HG03025 (cell line): ENCODE measurements around the gene AKAP3.

Experiments
- ATAC-seq: cut with Tn5 transposase; IDR thresholded peaks from one replicate; pipeline ENCODE4 v1.9.1; 2021; ENCODE audit warnings: mild to moderate bottlenecking, moderate library complexity; ENCODE audit not compliant: unreplicated experiment, low FRiP score

AKAP3 gene

DNA sequence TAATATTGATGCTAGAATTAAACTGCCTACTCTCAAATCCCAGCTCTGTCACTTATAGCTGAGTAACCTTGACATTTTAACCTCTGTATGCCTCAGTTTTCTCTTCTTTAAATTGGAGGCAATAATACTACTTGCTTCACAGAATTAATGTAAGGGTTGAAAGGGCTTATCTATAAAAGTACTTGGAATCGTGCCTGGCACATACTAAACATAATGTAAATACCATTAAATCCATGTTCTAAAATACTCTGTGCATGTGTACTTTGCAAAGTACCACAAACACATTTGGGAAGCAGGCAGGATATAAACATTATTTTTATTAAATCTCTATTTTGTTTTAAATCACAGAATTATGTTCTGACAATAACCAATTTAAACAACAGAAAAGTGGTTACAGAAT lies 44.9 kb downstream of the AKAP3 start:
- no peak for ATAC-seq

DNA sequence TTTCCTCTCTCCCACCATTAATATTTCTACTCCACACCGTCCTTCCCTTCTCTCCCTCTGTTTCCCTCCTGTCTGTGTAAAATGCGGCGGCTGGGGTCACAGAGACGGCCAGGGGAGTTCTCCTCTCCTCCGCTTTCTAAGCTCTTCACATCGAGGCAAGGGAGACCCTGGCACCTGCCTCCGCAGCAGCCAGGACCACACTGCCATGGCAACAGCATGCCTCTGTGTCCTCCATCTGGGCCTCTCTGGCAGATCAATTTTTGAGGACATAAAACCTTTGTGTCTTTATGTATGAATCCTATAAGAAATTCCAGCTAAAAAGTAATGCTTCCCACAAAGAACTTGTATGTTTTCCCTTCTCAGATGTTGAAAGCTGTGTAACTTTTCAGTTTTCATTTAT lies 45.4 kb downstream of the AKAP3 start:
- no peak for ATAC-seq

DNA sequence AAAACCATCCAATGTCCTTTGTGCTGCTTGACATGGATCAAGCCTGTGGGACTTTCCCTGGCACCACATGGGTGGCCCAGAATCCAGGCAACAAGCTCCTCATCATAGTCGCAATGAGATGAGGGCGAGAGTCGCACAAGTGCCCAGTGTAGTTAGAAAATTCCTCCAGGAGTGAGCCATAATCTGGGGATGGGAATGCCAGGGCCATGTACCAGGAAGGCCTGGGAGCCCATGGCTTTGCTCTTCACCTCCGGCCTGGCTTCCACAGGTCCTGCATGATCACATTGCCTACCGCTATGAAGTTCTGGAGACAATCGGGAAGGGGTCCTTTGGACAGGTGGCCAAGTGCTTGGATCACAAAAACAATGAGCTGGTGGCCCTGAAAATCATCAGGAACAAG lies 53.0 kb downstream of the AKAP3 start:
- no peak for ATAC-seq

DNA sequence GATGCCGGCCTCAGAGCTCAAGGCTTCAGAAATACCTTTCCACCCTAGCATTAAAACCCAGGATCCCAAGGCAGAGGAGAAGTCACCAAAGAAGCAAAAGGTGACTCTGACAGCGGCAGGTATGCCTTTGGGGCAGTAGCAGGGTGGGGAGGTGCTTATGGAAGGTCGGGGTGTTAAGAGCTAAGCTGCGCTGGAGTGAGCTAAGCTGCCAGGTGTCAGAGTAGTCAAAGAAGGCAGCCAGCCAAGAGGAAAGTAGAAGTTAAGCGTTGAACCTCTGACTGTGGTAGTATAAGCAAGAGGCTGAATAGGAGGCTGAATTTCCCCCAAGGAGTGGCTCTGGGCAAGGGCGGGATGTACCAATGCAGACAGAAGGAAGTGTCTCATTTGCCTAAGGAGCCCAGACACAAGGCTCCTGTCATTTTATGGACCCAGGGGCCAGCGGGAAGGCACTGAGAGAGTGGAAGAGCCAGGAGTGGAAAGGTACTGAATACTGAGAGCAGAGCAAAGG lies 57.6 kb downstream of the AKAP3 start:
- ATAC-seq = no peak

DNA sequence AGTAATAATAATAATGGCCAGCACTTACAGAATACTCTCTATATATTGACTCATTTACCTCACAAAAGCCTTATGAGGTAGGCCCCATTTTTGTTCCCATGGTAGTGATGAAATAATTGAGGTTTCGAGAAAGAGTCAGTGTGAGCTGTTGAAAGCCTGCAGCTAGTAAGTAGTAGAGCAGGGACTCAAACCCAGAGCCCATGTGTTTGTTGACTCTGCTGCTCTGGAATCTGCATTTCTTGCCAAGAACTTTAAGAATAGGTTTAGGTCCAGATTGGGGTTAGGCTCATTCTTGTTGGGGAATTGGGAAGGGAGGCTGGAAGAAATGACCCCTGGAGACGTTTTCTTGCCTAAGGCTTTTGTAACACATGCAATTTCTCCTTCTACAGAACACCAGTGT lies 58.9 kb downstream of the AKAP3 start:
- ATAC-seq = no peak

DNA sequence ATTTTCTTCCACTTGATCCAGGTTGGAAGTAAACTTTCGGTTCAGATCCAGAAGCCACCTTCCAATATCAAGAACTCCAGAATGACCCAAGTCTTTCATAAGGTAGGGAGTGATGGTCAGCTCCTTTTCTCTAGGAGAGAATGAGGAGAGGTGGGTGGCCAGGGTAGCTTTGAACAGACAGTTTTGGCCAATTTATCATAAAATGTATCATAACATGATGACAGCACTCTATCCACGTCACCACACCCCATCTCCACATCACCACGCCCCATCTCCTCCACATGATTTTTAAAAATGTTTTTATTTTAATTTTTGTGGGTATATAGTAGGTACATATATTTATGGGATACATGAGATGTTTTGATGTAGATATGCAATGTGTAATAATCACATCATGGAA lies 59.9 kb downstream of the AKAP3 start:
- no peak for ATAC-seq

DNA sequence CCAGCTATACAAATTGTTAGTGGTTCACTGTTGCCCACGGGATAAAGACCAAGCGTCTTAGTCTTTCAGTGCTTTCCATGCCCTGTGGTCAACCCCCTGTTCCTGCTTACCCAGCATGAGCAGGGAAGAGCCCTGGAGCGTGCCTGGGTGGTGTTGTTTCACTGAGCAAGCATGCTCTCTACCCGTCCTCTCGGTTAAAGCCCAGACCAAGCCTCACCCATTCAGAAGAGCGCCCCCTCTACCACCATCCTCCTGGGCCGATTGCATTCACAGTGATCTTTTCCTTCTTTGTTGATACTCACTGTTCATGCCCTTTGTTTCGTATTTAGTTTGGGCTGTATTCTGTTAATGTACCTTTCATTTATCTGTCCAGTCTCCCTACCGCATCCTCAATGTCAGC lies 61.7 kb downstream of the AKAP3 start:
- ATAC-seq = no peak

DNA sequence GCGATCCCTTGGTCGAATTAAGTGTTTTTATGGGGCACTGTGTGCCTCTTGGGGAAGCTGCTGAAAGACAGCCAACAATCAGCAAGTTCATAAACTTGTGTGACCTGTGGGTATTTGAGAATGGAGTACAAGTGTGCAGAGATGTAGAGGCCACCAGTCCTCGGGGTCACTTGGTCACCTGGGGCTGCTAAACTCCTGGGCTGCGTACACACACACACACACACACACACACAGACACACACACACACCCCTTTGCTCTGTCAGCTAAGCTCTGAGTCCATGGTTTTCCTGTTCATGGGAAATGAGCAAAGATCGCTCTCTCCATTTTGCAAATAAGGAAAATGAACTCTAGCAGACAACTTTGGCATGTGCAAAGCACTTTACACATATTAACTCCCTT lies 62.4 kb downstream of the AKAP3 start:
- ATAC-seq = no peak

DNA sequence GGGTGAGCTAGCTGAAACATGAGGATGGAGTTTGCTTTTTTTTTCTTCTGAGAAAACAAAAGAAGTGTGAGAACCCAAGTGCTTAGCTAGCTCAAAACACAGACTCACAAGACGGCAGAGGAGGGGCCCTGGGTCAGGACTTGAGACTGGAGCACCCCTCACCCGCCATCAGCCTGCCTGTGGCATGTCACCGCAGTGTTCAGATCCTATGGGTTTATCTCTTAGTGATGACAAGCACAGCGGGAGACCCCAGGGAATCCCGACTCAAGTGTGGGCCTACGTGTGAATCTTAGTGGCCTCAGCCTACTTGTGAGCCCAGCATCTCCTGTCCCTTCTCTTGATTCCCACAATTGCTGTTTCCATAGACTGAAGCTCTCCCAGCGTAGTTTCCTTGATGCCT lies 64.0 kb downstream of the AKAP3 start:
- ATAC-seq = no peak

DNA sequence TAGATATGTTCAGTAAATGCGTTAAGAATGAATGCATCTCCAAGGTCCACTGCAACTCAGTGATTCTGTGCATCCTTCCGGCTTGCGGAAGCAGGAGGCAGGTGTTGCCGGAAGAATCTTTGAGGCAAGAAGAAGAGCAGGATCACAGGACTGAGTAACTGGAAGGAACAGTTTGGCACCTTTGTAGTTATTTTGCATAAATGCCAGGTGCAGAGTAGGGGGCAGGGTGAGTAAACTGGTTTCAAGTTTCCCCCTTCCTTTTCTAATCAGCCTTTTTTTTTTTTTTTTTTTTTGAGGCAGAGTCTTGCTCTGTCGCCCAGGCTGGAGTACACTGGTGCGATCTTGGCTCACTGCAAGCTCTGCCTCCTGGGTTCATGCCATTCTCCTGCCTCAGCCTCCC lies 64.6 kb downstream of the AKAP3 start:
- no peak for ATAC-seq

DNA sequence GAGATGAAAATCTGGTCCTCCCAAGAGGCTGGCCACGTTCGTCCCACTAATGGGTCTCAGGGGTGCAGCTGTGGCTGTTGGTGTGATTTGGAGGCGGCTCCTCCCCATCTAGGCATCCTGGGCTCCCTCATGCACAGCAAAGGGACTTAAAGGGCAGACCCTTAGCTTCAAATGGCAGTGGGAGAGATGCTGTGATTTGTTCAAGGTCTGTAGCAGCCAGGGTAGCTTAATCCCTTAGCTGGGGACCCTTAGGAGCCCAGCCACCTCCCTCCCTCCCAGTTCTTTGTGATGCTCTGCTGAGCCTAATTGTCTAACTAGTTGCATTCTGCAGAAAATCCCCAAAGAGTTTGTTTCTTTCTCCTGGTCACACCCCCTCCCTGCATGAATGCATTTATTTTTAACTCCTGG lies 68.6 kb downstream of the AKAP3 start:
- no peak for ATAC-seq

DNA sequence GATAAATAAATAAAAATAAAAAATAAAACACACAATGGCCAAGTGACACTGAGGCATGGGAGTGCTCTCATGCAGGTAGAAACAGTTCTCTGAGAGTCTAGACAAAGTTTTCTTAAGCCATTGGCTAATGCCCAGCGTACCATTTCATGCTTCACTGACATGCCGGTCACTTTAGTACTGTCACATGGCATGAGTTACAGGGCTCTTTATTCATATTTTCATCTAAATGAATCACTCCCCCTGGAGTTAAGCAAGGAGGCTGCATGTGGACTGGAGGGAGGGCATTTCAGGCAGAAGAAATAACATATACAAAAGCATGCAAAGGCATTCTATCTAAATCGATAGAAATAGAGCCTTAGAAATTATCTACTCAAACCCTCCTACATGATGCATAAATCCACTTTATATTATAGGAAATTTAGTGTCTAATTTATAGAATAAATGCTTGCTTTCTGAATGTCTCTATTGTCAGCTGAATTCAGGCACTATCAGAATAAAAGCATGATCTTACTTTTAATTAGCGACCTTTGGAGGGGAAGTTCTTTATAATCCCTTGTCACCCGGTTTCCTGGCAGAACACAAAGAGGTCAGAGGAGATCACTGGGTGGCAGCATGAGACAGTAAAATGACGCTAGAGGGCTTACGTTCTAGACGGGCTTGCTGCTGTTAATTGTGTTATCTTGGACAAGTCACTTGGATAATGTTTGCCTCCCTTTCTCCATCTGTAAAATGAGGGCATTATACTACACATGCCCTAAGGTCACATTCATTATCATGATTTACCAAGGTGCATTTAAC lies 69.3 kb downstream of the AKAP3 start:
- ATAC-seq = no peak

DNA sequence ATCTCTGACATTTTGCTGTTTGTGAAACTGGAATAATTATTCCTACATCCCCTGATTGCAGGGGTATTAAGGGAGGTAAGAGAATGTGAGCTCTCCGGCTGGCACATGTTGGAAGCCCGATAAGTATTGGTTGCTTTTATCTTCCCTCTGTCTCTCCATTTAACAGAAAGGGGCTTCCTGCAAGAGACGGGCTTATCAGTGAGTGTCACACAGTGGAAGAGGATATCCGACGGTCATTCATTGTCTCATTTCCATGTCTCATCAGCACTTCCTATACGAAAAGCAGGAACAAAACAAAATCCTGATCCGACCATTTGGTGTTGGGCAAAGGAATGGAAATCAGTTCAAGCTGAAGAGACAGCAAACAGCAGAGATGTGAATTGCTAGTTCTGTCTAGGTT lies 76.2 kb downstream of the AKAP3 start:
- no peak for ATAC-seq

DNA sequence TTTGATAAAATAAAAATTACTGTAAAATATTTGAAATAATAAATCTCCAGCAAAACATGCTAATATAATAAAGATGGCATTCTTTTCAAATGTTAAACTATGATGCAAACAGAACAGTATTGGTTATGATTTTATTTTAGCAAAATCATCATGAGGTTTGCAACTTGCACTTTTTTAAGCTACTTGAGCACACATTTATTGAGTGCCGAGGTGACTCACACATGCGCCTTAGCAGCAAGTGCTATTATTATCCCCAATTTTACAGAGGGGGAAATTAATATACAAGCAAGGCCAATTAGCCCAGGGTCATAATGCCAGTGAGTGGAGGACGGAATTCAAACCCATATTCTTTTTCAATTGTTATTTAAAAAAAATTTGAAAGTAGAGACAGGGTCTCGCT lies 79.6 kb downstream of the AKAP3 start:
- no peak for ATAC-seq

DNA sequence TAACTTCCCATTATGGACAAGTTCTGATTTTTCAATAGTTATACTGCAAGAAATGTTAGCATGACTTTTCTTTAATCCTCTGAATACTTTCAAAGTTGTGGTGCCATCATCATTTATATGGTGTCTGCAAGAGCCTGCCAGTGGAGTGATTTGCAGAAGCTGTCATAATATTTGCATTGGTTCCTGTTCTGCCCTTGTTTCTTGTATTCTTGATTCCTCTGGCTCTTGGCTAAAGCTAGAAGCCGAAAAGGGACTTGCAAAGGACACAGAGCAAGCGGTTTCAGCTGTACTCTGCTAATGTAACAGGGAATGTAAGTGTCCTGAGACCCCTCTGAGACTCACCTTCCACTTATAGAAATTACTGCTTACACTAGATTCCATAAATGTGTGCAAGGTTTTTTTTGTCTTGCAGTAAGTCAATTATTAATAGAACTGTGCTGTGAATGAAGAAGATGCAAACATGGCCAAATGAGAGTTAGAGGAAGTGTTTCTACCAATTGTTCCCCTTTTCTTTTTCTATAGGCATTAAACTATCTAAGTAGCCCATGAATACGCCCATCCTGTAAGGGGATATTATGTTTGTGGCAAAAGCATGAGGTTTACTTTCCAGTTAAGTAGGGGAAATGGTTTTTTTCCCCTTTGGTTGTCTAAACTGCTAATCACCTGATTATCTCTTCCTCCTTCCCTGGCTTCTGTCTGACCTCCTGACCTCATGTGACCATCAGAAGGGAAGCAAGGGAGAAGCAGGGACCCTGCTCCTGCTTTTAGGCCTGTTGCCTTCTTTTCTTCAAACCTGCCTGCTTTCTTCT lies 81.6 kb downstream of the AKAP3 start:
- ATAC-seq = no peak

DNA sequence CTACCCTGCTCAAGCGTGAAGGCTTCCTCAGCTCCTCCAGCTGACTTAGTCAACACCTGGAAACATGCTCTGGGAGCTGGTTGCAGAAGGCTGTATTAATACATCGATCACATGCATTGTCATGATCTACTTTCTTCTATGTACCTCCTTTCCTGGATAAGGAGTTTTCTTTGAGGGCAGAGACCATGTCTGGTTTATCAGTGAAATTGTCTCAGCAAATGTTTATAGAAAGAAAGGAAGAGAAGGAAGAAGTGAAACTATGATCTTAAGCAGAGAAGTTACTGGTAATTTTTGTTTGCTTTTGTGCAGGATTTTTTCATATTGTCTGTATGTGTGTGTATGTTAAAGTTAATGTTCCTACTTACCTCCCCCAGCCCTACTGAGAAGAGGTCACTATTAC lies 82.4 kb downstream of the AKAP3 start:
- ATAC-seq = no peak
